Measurements from ENCODE around the gene DNAAF8.

DNAAF8 gene

DNA sequence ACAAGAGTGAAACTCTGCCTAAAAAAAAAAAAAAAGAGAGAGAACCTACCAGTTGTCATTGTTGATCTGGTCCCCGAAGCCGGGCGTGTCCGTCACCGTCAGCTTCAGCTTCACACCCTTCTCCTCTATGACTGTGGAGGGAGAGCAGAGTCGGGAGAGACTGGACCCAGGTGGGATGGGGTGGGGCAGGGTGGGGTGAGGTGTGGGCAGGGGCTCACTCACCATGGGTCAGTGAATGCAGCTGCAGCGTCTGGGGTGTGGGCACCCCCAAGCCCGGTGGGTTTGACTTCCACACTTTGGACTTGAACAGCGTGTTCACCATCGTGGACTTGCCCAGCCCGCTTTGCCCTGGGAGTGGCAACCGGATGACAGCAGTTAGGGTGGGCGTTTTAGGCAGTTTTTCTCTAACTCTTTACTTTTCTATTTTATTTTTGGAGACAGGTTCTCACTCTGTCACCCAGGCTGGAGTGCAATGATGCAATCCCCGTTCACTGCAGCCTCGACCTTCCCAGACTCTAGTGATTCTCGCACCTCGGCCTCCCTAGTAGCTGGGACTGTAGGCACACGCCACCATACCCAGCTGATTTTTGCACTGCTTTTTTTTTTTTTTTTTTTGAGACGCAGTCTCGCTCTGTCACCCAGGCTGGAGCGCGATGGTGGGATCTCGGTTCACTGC lies 51.6 kb downstream of the DNAAF8 start:
- DNase-seq: no peak

DNA sequence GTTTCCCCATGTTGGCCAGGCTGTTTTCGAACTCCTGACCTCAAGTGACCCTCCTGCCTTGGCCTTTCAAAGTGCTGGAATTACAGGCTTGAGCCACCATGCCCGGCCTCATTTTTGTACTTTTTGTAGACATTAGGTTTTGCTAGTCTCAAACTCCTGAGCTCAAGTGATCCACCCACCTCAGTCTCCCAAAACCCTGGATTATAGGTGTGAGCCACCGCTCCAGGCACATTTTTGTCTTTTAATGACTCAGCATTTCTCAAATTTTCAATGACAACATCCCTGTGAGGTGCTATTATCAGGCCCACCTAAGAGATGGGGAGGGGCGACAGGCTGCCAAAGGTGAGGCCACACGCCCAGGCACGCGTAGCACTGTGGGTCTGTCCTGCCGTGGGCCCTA lies 52.7 kb downstream of the DNAAF8 start:
- no peak for DNase-seq

DNA sequence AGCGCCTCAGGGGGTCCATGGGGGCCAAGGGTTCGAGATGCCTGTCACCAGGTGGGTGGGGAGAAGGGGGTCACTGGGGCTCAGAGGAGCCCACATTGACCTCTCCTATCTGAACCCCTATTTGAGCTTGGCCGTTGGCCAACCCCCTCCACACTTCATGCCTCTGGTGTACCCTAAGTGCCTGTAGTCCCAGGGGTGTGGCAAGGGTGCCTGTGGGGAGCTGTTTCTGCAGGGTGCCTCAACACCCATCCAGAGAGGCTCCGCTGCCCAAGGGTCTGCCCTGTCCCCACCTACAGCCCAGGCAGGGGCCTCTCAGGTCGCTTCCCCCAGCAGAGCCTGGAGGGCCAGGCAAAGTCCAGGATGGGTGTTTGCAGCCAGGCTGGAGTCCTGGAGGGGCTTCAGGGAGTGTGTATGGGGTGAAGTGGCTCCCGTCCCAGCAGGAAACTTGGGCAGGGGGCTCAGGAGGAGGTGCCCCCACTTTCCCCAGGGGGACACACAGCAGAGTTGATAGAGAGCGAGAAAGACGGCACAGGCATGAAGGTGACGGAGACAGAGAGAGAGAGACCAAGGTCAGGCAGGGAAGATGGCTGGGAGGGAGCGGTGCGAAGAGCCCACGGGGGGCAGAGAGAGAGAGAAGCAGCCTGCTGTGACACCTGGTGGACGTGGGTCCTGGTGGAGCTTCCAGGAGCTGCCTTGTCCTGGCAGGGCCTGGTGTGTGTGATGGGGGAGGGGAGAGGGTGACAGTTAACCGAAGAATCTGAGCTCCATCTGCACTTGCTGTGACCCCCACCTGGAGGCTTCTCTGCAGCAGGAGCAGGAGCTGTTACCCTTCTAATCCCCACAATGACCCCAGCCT lies 53.5 kb downstream of the DNAAF8 start, which contains the start of gene SEPTIN12:
Gene SEPTIN12 (minus strand): TSS at position 719 of the 856 bp plus-strand sequence. CDS start 700 bp downstream, at position 19.
- peak; percentile 8 for DNase-seq

DNA sequence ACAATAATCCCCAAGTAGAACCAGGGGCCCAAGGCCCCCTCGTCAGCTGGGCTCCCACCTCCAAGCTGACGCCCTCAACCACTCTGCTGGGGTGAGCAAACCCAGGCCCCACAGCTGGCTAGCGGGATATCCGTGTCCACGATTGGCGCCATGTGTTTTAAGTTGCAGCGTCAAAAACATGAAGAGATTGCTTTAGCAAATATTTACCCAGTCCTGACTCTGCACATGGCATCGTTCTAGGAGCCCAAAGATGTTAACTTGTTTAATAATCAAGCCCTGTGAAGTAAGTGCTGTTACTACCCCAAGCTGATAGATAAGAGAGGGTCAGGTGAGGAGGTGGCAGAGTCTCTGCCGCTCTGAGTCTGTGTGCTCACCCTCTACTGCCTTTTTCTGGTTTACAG lies 54.2 kb downstream of the DNAAF8 start:
- DNase-seq: peak; percentile 8

DNA sequence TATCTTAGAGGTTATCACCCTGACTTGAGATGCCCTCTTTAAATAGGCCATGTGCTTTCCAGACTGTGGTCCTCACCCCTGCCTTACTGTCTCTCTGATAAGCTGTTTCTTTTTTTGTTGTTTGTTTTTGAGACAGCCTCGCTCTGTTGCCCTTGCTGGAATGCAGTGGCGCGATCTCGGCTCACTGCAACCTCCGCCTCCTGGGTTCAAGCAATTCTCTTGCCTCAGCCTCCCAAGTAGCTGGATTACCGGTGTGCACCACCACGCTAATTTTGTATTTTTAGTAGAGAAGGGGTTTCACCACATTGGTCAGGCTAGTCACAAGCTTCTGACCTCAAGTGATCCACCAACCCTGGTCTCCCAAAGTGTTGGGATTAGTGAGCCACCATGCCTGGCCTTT lies 54.6 kb downstream of the DNAAF8 start:
- no peak for DNase-seq

DNA sequence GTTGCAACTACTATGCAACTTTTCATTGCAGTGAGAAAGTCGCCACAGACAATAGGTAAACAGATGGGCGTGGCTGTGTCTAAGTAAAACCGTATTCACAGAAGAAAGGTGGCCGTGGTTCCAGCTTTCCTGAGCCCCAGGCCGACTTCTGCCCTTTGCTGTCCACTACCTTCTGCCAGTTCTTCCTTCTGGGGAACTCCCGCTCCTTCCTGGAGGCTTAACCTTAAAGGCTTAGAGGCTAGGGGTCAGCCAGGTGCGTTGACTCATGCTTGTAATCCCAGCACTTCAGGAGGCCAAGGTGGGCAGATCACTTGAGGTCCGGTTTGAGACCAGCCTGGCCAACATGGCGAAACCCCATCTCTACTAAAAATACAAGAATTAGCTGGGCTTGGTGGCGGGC lies 55.9 kb downstream of the DNAAF8 start:
- no peak for DNase-seq

DNA sequence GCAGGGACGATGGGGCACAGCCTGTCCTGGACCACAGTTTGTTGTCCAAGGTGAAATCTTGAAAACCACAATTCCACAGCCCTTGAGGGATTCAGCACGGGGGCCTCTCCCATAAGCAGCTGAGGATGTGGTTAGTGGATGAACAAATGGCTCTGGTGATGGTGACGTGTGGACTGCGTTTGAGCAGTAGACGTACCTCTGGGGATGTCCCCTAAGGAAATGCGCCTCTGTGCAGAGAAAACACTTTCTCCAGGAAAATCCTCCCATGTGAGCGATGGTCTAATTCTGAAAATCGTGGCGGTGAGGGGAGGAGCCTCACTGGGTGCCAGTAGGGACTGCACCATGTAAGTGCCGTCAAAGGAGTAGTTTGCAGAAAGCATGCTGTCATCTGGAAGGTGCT lies 56.5 kb downstream of the DNAAF8 start:
- no peak for DNase-seq

DNA sequence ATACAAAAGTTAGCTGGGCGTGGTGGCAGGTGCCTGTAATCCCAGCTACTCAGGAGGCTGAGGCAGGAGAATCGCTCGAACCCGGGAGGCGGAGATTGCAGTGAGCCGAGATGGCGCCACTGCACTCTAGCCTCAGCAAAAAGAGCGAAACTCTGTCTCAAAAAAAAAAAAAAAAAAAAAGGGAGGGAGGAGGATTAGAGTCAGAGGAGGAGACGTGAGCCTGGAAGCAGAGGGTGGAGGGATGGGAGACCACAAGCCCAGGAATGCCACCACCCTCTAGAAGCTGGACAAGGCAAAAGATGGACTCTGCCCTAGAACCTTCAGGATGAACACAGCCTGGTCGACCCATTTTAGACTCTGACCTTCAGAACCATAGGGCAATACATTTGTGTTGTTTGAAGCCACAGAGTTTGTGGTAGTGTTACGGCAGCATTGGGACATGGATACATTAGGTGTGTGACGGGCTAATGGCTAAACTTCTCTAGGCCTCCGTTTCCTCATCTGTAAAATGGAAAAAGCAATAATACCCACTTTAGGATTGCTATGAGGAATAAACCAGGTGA lies 58.7 kb downstream of the DNAAF8 start:
- DNase-seq: no peak

DNA sequence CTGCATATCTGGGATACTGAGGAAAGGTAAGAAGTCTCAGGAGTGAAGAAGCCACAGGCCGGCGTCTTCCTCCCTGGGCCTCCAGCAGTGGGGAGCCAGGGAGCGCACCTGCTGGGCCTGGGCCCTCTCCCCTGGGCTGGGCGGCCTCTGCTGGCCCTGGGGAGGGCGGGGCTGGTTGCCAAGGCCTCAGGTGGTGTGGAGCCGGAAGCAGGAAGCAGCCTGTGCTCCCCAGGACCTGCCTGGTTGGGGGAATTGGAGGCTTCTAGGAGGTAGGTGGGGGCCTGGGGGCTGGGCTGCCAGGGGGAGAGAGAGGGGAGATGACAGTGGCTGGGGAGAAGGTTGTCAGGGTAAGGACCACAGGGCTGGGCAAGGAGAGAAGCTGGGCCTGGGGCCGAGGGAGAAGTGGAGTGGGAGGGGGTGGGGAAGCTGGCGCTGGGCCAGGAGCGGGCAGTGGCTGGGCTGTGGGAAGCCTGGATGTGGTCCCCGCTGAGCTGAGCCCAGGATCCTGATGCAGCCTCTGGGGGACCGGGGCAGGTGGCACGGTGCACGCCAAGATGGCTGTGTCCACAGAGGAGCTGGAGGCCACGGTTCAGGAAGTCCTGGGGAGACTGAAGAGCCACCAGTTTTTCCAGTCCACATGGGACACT lies 61.0 kb downstream of the DNAAF8 start, which contains the start of gene SMIM22:
Gene SMIM22 (plus strand): TSS at position 189 of the 647 bp plus-strand sequence. CDS start 366 bp downstream, at position 555.
- DNase-seq: peak; percentile 38

DNA sequence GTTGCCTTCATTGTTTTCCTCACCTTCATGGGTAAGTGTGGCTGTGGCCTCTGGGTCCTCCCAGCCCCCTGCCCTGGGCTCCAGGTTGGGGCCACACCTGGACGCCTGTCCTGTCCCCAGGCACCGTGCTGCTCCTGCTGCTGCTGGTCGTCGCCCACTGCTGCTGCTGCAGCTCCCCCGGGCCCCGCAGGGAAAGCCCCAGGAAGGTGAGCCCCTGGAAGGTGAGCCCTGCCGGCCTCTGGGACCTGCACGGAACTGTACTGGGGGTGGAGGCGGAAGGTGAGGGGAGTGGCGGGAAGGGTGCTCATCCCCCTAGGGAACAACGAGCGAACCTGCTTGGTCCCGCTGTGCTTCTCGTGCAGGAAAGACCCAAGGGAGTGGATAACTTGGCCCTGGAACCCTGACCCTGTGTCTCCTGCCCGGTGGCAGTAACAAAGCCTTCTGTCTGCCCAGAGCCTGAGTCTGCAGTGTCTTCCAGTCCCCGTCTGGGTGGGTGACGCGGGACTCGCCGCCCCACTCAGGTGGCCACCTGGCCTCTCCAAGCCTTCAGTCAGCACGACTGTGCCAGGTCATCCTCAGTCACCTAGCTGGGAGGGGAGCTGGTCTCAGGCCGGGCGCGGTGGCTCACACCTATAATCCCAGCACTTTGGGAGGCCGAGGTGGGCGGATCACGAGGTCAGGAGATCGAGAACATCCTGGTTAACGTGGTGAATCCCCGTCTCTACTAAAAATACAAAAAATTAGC lies 61.7 kb downstream of the DNAAF8 start:
- no peak for DNase-seq

DNA sequence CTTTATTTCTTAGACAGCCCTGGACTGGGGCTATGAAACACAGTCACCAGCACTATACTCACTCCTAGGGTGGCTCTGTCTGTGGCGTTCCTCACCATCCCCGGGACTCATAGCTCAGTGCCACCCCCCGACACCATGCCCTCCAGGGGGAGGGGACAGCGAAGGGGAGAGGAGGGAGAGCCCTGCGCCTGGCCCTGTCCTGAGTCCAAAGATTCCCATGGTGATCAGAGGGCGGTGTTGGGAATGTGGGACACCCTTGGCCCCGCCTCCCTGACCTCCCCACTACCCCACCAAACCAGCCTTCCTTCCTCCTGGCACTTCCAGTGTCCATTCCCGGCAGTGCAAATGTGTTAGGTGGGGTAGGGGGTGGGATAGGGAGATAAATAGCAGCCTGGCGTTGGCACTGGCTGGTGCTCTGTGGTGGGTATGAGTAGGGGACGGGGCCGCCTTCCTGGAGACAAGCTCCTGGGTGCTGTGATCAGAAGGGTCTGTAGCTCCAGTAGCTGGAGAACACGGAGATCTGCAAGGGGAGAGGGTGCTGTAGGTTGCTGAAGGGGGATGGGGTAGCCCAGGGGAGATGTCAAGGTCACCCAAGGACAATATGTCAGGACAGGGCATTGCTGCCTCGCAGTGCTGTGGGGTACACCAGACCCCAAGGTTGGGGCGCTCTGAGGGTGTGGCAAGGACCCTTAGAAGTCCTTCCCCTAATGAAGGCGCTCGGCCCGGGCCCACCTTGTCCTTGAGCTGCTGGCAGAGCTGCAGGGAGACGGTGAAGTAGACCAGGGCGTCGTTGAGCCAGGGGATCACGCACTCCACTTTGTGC lies 62.9 kb downstream of the DNAAF8 start:
- no peak for DNase-seq

DNA sequence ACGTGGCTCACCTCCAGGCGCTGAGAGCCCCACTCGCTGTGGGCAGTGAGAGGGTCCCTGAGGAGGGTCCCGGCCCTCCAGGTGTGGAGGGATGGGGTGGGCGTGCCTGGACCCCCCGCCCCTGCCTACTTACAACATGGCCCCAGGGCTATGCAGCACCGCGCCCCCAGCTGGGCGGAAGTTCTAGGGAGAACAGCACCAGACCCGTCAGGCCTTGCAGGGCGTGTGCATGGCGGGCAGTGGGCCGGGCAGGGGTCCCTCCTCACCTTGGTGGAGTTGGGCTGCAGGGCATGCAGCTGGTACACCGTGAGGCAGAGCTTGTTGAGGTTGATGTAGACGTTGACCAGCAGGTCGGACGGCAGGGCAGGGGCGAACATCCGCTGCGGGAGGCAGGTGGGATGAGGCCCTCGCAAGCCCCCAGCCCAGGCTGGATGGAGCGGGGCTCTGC lies 63.5 kb downstream of the DNAAF8 start:
- DNase-seq: no peak

DNA sequence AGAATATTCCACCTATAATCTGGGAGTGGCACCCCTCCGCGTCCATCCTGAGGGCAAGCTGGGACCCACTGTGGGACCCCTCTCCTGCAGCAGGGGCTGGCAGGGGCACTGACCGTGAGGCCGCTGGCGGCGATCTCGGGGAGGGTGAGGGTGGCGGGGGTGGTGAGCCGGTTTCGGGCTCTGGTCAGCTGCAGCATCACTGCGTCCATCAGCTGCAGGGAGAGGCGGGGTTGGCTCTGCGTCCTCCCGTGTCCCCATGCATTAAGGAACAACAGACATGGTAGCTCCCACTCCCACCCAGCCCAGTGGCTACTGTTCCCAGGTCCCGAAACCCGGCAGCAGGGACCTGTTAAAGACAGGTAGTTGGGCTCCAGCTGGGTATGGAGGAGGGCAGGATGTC lies 64.1 kb downstream of the DNAAF8 start:
- DNase-seq: no peak
